GM12878 (cell line): ENCODE data around the gene PYM1. TPM values are rescaled to one million over a fixed set of nuclear protein-coding genes. Genes with fewer than 3 reads are reported as not detected.

Experiments
- ATF3 ChIP-seq: IDR thresholded peaks from 2 replicates; pipeline ENCODE4 v1.6.1; 2011; ENCODE audit warnings: low read depth, mild to moderate bottlenecking, low read length, moderate library complexity, borderline replicate concordance; ENCODE audit errors: extremely low read depth
- BCL3 ChIP-seq: IDR thresholded peaks from 2 replicates; pipeline ENCODE4 v1.6.1; 2011; ENCODE audit warnings: borderline replicate concordance, low read depth, mild to moderate bottlenecking, moderate library complexity, low read length; ENCODE audit not compliant: insufficient read depth, poor library complexity, severe bottlenecking
- CBX5 ChIP-seq: sonication (generic); IDR thresholded peaks from 2 replicates; pipeline ENCODE4 v1.6.1; 2016; ENCODE audit warnings: low read depth, moderate library complexity, mild to moderate bottlenecking, inconsistent platforms
- CREM ChIP-seq: IDR thresholded peaks from 2 replicates; pipeline ENCODE4 v1.6.1; 2014; ENCODE audit warnings: antibody characterized with exemption, low read depth
- EGR1 ChIP-seq, 2 experiments: IDR thresholded peaks; 1 replicate in 1 of 2; 2 replicates in 1 of 2; pipeline ENCODE4 v1.6.1; 2011 to 2012; ENCODE audit warnings: low read depth in 2 of 2, low read length in 2 of 2, borderline replicate concordance in 1 of 2, mild to moderate bottlenecking in 1 of 2, moderate library complexity in 1 of 2
- EP300 ChIP-seq, 2 experiments: fragments of 150-350 bp in 1 of 2; IDR thresholded peaks; 2 replicates each; pipeline ENCODE4 v1.6.1; 2011 to 2012; ENCODE audit warnings: low read depth in 2 of 2, low read length in 2 of 2, borderline replicate concordance in 1 of 2, improper control_type of control experiment in 1 of 2, inconsistent platforms in 1 of 2; ENCODE audit not compliant: control insufficient read depth in 1 of 2
- KAT2A ChIP-seq: conservative IDR thresholded peaks from 2 replicates; pipeline ENCODE4 v1.6.1; 2011; ENCODE audit warnings: low read depth, low read length; ENCODE audit not compliant: control insufficient read depth
- MAX ChIP-seq: IDR thresholded peaks from 2 replicates; pipeline ENCODE4 v1.6.1; 2012; ENCODE audit warnings: low read depth, low read length, improper control_type of control experiment
- RELA ChIP-seq: fragments of 450-650 bp; IDR thresholded peaks from 2 replicates; pipeline ENCODE4 v1.8.0; 2014; ENCODE audit warnings: borderline replicate concordance; ENCODE audit not compliant: partially characterized antibody
- SPI1 ChIP-seq: IDR thresholded peaks from 2 replicates; pipeline ENCODE4 v1.6.1; 2011; ENCODE audit warnings: low read depth, mild to moderate bottlenecking, low read length, moderate library complexity, borderline replicate concordance; ENCODE audit not compliant: insufficient read depth
- STAT1 ChIP-seq: fragments of 450-650 bp; conservative IDR thresholded peaks from 2 replicates; pipeline ENCODE4 v1.6.1; 2014; ENCODE audit warnings: antibody characterized with exemption, mild to moderate bottlenecking
- SUZ12 ChIP-seq: fragments of 200-600 bp; sonication (generic); IDR thresholded peaks from one replicate; pipeline ENCODE4 v1.6.1; 2018; ENCODE audit warnings: antibody characterized with exemption, mild to moderate bottlenecking; ENCODE audit not compliant: unreplicated experiment
- TBL1XR1 ChIP-seq: IDR thresholded peaks from 2 replicates; pipeline ENCODE4 v1.6.1; 2012; ENCODE audit warnings: low read depth, low read length, improper control_type of control experiment
- TCF7 ChIP-seq: IDR thresholded peaks from 2 replicates; pipeline ENCODE4 v1.6.1; 2014; ENCODE audit warnings: antibody characterized with exemption, borderline replicate concordance
- ZZZ3 ChIP-seq: IDR thresholded peaks from 2 replicates; pipeline ENCODE4 v1.6.1; 2011; ENCODE audit warnings: low read depth; ENCODE audit not compliant: control insufficient read depth, insufficient read length
- polyA plus RNA-seq, 11 experiments: library from polyadenylated mRNA; depleted of rRNA in 4 of 11; unstranded in 6 of 11; stranded (reverse) in 5 of 11; fragments of >200 nt; fragmentation: Nextera tagmentation in 4 of 11; fragmentation: Illumina TruSeq in 1 of 11; extraction: Ambion mirVana in 4 of 11; extraction: Trizol in 1 of 11; gene quantifications; 1 replicate in 1 of 11; 2 replicates in 10 of 11; pipeline versions ENCODE4 v1.2.1 to v1.2.3, GENCODE V29; 2011 to 2016; ENCODE audit warnings: inconsistent platforms in 2 of 11, missing spikeins in 2 of 11, low read depth in 1 of 11
- total RNA-seq, 4 experiments: library from RNA; depleted of rRNA in 3 of 4; stranded (reverse); fragments of >200 nt in 3 of 4; fragmentation: Illumina TruSeq in 1 of 4; extraction: Trizol in 1 of 4; gene quantifications; 2 replicates each; pipeline versions ENCODE4 v1.2.1 to v1.2.3, GENCODE V29; 2013 to 2021
- TF ChIP-seq, protein P1 (sequence below): fragments of 450-650 bp; IDR thresholded peaks from 2 replicates; pipeline ENCODE4 v1.6.1; 2017; ENCODE audit warnings: mild to moderate bottlenecking, moderate library complexity
- TF ChIP-seq, protein P2 (sequence below), 3 experiments: IDR thresholded peaks in 2 of 3; conservative IDR thresholded peaks in 1 of 3; 2 replicates each; pipeline ENCODE4 v1.5.1; 2011; ENCODE audit warnings: low read depth in 3 of 3, low read length in 3 of 3, mild to moderate bottlenecking in 3 of 3, control low read depth in 2 of 3, moderate library complexity in 2 of 3, inconsistent platforms in 1 of 3, mixed read lengths in 1 of 3; ENCODE audit not compliant: control insufficient read depth in 2 of 3, insufficient read depth in 1 of 3; ENCODE audit errors: extremely low read depth in 1 of 3
- TF ChIP-seq, protein P3 (sequence below): fragments of 450-650 bp; IDR thresholded peaks from 2 replicates; pipeline ENCODE4 v1.6.1; 2016; ENCODE audit warnings: mild to moderate bottlenecking

PYM1 gene
- total and polyA plus RNA-seq, 10 of the 15 experiments (the other 5 are each of a cell fraction or from before 2014, with no cell fraction given), result 33.9 to 93.4 (median 55.8) TPM

GRCh38 chr12:55972911-55973598 is 45.4 kb upstream of the PYM1 start (continued):
- TF ChIP-seq, protein P1, sequence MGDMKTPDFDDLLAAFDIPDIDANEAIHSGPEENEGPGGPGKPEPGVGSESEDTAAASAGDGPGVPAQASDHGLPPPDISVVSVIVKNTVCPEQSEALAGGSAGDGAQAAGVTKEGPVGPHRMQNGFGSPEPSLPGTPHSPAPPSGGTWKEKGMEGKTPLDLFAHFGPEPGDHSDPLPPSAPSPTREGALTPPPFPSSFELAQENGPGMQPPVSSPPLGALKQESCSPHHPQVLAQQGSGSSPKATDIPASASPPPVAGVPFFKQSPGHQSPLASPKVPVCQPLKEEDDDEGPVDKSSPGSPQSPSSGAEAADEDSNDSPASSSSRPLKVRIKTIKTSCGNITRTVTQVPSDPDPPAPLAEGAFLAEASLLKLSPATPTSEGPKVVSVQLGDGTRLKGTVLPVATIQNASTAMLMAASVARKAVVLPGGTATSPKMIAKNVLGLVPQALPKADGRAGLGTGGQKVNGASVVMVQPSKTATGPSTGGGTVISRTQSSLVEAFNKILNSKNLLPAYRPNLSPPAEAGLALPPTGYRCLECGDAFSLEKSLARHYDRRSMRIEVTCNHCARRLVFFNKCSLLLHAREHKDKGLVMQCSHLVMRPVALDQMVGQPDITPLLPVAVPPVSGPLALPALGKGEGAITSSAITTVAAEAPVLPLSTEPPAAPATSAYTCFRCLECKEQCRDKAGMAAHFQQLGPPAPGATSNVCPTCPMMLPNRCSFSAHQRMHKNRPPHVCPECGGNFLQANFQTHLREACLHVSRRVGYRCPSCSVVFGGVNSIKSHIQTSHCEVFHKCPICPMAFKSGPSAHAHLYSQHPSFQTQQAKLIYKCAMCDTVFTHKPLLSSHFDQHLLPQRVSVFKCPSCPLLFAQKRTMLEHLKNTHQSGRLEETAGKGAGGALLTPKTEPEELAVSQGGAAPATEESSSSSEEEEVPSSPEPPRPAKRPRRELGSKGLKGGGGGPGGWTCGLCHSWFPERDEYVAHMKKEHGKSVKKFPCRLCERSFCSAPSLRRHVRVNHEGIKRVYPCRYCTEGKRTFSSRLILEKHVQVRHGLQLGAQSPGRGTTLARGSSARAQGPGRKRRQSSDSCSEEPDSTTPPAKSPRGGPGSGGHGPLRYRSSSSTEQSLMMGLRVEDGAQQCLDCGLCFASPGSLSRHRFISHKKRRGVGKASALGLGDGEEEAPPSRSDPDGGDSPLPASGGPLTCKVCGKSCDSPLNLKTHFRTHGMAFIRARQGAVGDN, result no peak
- no peak for TF ChIP-seq CBX5
- no peak for TF ChIP-seq TCF7
- peak; percentile 56; the same call in 1 of the 2 replicates for TF ChIP-seq SPI1
- TF ChIP-seq EP300 (IDR thresholded peaks at IDR 0.05; ENCODE audit: borderline replicate concordance in 1 of 2, control insufficient read depth in 1 of 2, low read depth in 2 of 2, low read length in 2 of 2), result 0 out of 4 replicates have a peak, but pooled peaks of 1 of the 2 experiments have one; percentile 18
- no peak; the same call in 1 of the 2 replicates for TF ChIP-seq TBL1XR1
- no peak for TF ChIP-seq KAT2A
- TF ChIP-seq CREM, result no peak
- TF ChIP-seq MAX, result no peak
- TF ChIP-seq STAT1, result no peak
- TF ChIP-seq, protein P2, sequence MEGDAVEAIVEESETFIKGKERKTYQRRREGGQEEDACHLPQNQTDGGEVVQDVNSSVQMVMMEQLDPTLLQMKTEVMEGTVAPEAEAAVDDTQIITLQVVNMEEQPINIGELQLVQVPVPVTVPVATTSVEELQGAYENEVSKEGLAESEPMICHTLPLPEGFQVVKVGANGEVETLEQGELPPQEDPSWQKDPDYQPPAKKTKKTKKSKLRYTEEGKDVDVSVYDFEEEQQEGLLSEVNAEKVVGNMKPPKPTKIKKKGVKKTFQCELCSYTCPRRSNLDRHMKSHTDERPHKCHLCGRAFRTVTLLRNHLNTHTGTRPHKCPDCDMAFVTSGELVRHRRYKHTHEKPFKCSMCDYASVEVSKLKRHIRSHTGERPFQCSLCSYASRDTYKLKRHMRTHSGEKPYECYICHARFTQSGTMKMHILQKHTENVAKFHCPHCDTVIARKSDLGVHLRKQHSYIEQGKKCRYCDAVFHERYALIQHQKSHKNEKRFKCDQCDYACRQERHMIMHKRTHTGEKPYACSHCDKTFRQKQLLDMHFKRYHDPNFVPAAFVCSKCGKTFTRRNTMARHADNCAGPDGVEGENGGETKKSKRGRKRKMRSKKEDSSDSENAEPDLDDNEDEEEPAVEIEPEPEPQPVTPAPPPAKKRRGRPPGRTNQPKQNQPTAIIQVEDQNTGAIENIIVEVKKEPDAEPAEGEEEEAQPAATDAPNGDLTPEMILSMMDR (IDR thresholded peaks at IDR 0.05 in 2 of 3, conservative IDR thresholded peaks at IDR 0.05 in 1 of 3; ENCODE audit: control insufficient read depth in 2 of 3, extremely low read depth in 1 of 3, insufficient read depth in 1 of 3, low read depth in 3 of 3, low read length in 3 of 3), result no peak
- TF ChIP-seq ZZZ3, result no peak
- TF ChIP-seq ATF3, result no peak
- TF ChIP-seq EGR1 (IDR thresholded peaks at IDR 0.05; ENCODE audit: borderline replicate concordance in 1 of 2, low read depth in 2 of 2, low read length in 2 of 2), result no peak
- no peak for TF ChIP-seq SUZ12
- TF ChIP-seq, protein P3, sequence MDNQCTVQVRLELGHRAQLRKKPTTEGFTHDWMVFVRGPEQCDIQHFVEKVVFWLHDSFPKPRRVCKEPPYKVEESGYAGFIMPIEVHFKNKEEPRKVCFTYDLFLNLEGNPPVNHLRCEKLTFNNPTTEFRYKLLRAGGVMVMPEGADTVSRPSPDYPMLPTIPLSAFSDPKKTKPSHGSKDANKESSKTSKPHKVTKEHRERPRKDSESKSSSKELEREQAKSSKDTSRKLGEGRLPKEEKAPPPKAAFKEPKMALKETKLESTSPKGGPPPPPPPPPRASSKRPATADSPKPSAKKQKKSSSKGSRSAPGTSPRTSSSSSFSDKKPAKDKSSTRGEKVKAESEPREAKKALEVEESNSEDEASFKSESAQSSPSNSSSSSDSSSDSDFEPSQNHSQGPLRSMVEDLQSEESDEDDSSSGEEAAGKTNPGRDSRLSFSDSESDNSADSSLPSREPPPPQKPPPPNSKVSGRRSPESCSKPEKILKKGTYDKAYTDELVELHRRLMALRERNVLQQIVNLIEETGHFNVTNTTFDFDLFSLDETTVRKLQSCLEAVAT, result peak; percentile 95
- TF ChIP-seq RELA, result no peak
- TF ChIP-seq BCL3, result no peak
